Measurements from ENCODE around the gene IGF1R. TPM values are rescaled to one million over a fixed set of nuclear protein-coding genes. Genes with fewer than 3 reads are reported as not detected.

The IGF1R gene
- total and polyA plus RNA-seq, 2 of the 13 experiments (the other 11 are each of a cell fraction or from before 2014, with no cell fraction given): 15.9 to 18.4 TPM

DNA sequence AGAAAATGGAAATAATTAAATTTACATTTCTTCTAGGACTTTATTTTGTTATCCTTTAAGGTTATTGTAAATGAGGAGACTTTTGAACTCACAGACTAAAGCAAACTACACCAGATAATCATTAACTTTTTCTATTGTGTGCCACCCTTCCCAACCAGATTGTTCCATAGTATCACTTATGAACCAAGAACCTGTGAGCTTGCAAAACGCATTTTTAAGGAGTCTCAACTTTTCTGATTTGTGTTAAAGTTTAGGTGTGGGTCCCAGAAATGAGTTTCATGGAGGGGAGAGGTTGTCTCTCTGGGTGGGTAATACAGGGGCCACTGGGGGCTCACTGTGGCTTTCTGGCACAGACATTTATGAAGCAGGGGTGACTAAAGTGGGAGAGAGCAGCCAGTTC, 75.7 kb downstream of the IGF1R start (continued):
- TF ChIP-seq RBM22 (optimal IDR thresholded peaks at IDR 0.05; ENCODE audit: low read length): no peak
- TF ChIP-seq, protein P1, sequence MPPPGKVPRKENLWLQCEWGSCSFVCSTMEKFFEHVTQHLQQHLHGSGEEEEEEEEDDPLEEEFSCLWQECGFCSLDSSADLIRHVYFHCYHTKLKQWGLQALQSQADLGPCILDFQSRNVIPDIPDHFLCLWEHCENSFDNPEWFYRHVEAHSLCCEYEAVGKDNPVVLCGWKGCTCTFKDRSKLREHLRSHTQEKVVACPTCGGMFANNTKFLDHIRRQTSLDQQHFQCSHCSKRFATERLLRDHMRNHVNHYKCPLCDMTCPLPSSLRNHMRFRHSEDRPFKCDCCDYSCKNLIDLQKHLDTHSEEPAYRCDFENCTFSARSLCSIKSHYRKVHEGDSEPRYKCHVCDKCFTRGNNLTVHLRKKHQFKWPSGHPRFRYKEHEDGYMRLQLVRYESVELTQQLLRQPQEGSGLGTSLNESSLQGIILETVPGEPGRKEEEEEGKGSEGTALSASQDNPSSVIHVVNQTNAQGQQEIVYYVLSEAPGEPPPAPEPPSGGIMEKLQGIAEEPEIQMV (CRISPR knock-in tag; IDR thresholded peaks at IDR 0.05; ENCODE audit: low read depth): no peak
- TF ChIP-seq SOX5 (CRISPR knock-in tag; IDR thresholded peaks at IDR 0.05; ENCODE audit: borderline replicate concordance): peak; percentile 83; the same call in 1 of the 2 replicates
- TF ChIP-seq ZNF430 (CRISPR knock-in tag; IDR thresholded peaks at IDR 0.05): no peak
- 0 out of 2 replicates have a peak, but pooled peaks have one; percentile 4 for TF ChIP-seq HNF4A (CRISPR knock-in tag; IDR thresholded peaks at IDR 0.05)
- TF ChIP-seq POLR2A (IDR thresholded peaks at IDR 0.05; ENCODE audit: insufficient read depth in 1 of 2, low read depth in 2 of 2, low read length in 2 of 2): no peak
- no peak for TF ChIP-seq MED13 (CRISPR knock-in tag; IDR thresholded peaks at IDR 0.05)
- no peak for TF ChIP-seq SOX6 (IDR thresholded peaks at IDR 0.05)
- TF ChIP-seq SOX6 (CRISPR knock-in tag; IDR thresholded peaks at IDR 0.05): peak; percentile 78
- TF ChIP-seq, protein P2, sequence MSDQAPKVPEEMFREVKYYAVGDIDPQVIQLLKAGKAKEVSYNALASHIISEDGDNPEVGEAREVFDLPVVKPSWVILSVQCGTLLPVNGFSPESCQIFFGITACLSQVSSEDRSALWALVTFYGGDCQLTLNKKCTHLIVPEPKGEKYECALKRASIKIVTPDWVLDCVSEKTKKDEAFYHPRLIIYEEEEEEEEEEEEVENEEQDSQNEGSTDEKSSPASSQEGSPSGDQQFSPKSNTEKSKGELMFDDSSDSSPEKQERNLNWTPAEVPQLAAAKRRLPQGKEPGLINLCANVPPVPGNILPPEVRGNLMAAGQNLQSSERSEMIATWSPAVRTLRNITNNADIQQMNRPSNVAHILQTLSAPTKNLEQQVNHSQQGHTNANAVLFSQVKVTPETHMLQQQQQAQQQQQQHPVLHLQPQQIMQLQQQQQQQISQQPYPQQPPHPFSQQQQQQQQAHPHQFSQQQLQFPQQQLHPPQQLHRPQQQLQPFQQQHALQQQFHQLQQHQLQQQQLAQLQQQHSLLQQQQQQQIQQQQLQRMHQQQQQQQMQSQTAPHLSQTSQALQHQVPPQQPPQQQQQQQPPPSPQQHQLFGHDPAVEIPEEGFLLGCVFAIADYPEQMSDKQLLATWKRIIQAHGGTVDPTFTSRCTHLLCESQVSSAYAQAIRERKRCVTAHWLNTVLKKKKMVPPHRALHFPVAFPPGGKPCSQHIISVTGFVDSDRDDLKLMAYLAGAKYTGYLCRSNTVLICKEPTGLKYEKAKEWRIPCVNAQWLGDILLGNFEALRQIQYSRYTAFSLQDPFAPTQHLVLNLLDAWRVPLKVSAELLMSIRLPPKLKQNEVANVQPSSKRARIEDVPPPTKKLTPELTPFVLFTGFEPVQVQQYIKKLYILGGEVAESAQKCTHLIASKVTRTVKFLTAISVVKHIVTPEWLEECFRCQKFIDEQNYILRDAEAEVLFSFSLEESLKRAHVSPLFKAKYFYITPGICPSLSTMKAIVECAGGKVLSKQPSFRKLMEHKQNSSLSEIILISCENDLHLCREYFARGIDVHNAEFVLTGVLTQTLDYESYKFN (CRISPR knock-in tag; conservative IDR thresholded peaks at IDR 0.05): peak; percentile 69
- TF ChIP-seq PCBP2 (optimal IDR thresholded peaks at IDR 0.05; ENCODE audit: low read depth, low read length, poor library complexity, severe bottlenecking): no peak
- TF ChIP-seq, protein P3, sequence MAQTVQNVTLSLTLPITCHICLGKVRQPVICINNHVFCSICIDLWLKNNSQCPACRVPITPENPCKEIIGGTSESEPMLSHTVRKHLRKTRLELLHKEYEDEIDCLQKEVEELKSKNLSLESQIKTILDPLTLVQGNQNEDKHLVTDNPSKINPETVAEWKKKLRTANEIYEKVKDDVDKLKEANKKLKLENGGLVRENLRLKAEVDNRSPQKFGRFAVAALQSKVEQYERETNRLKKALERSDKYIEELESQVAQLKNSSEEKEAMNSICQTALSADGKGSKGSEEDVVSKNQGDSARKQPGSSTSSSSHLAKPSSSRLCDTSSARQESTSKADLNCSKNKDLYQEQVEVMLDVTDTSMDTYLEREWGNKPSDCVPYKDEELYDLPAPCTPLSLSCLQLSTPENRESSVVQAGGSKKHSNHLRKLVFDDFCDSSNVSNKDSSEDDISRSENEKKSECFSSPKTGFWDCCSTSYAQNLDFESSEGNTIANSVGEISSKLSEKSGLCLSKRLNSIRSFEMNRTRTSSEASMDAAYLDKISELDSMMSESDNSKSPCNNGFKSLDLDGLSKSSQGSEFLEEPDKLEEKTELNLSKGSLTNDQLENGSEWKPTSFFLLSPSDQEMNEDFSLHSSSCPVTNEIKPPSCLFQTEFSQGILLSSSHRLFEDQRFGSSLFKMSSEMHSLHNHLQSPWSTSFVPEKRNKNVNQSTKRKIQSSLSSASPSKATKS (CRISPR knock-in tag; IDR thresholded peaks at IDR 0.05): no peak
- TF ChIP-seq ASH2L (IDR thresholded peaks at IDR 0.05; ENCODE audit: insufficient read length, low read depth, low read length): peak; percentile 47
- TF ChIP-seq, protein P4, sequence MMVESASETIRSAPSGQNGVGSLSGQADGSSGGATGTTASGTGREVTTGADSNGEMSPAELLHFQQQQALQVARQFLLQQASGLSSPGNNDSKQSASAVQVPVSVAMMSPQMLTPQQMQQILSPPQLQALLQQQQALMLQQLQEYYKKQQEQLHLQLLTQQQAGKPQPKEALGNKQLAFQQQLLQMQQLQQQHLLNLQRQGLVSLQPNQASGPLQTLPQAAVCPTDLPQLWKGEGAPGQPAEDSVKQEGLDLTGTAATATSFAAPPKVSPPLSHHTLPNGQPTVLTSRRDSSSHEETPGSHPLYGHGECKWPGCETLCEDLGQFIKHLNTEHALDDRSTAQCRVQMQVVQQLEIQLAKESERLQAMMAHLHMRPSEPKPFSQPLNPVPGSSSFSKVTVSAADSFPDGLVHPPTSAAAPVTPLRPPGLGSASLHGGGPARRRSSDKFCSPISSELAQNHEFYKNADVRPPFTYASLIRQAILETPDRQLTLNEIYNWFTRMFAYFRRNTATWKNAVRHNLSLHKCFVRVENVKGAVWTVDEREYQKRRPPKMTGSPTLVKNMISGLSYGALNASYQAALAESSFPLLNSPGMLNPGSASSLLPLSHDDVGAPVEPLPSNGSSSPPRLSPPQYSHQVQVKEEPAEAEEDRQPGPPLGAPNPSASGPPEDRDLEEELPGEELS (CRISPR knock-in tag; IDR thresholded peaks at IDR 0.05): no peak
- TF ChIP-seq PHB2 (IDR thresholded peaks at IDR 0.05; ENCODE audit: partially characterized antibody): no peak
- TF ChIP-seq NFYC (CRISPR knock-in tag; IDR thresholded peaks at IDR 0.05): no peak
- TF ChIP-seq, protein P5, sequence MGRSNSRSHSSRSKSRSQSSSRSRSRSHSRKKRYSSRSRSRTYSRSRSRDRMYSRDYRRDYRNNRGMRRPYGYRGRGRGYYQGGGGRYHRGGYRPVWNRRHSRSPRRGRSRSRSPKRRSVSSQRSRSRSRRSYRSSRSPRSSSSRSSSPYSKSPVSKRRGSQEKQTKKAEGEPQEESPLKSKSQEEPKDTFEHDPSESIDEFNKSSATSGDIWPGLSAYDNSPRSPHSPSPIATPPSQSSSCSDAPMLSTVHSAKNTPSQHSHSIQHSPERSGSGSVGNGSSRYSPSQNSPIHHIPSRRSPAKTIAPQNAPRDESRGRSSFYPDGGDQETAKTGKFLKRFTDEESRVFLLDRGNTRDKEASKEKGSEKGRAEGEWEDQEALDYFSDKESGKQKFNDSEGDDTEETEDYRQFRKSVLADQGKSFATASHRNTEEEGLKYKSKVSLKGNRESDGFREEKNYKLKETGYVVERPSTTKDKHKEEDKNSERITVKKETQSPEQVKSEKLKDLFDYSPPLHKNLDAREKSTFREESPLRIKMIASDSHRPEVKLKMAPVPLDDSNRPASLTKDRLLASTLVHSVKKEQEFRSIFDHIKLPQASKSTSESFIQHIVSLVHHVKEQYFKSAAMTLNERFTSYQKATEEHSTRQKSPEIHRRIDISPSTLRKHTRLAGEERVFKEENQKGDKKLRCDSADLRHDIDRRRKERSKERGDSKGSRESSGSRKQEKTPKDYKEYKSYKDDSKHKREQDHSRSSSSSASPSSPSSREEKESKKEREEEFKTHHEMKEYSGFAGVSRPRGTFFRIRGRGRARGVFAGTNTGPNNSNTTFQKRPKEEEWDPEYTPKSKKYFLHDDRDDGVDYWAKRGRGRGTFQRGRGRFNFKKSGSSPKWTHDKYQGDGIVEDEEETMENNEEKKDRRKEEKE (IDR thresholded peaks at IDR 0.05): no peak
- peak; percentile 22; the same call in 1 of the 2 replicates for TF ChIP-seq GATAD2A (CRISPR knock-in tag; IDR thresholded peaks at IDR 0.05)
